Large intestine (tissue), 3 donors: ENCODE results near the gene ZBED2. TPM values are rescaled to one million over a fixed set of nuclear protein-coding genes. Genes with fewer than 3 reads are reported as not detected.
A peak's percentile ranks its signal among the peaks of the same experiment; 100 is the strongest.

ENCODE experiments used
- DNase-seq, 2 donors: peaks; one replicate each; pipeline versions ENCODE4 v3.0.0 to v3.0.0-alpha.2; 2013
- H3K27ac ChIP-seq: one replicate; pipeline ENCODE4 v1.5.1; 2013; ENCODE audit warnings: low read length
- H3K27me3 ChIP-seq: 2 replicates; pipeline ENCODE4 v1.6.1; 2013; ENCODE audit warnings: low read length; ENCODE audit not compliant: control insufficient read depth, insufficient read depth
- H3K36me3 ChIP-seq: 2 replicates; pipeline ENCODE4 v1.6.1; 2013; ENCODE audit warnings: low read length; ENCODE audit not compliant: control insufficient read depth, insufficient read depth
- H3K4me1 ChIP-seq: one replicate; pipeline ENCODE4 v1.6.1; 2013; ENCODE audit warnings: low read length; ENCODE audit not compliant: control insufficient read depth, insufficient read depth
- H3K4me3 ChIP-seq: one replicate; pipeline ENCODE4 v1.5.1; 2013; ENCODE audit warnings: low read length
- H3K9me3 ChIP-seq: one replicate; pipeline ENCODE4 v1.6.1; 2013; ENCODE audit warnings: mild to moderate bottlenecking, low read depth, low read length, moderate library complexity; ENCODE audit not compliant: control insufficient read depth
- whole genome bisulfite sequencing: methylation state at CpG from one replicate; pipeline ENCODE4 v1.1.5; 2013; ENCODE audit warnings: low lambda C conversion rate; ENCODE audit not compliant: insufficient coverage; 5-methylcytosine and 5-hydroxymethylcytosine counted together
- polyA plus RNA-seq: library from polyadenylated mRNA; unstranded; fragments of 120-200 nt; gene quantifications from one replicate; pipeline ENCODE4 v1.2.1, GENCODE V29; 2013

Gene ZBED2
- polyA plus RNA-seq, 1 donor = 1.0 TPM

DNA sequence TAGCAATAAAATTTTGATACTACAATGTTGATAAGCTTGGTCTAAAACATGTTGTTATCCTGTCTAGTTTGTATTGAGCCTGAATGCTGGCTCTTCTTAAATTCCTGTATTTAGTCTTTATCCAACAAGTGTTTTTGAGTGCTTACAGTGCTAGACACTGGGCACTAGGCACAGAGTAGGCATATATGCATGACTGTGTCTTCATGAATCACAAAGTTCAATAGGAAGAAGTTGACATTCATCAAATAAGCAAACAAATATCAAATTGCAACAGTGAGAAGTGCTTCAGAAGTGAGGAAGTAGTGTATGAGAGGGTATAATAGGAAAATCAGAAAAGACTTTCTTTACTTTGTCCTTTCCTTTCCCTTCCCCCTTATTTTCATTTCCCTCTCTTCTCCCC lies 46.4 kb downstream of the ZBED2 start:
- no peak overlapping the region for H3K4me3 ChIP-seq
- no peaks in the 10 kb centered on the region for H3K9me3 ChIP-seq
- H3K4me1 ChIP-seq = no peaks in the 10 kb centered on the region
- no peak overlapping the region for H3K27ac ChIP-seq
- DNase-seq = no peak
- H3K36me3 ChIP-seq = no peaks in the 10 kb centered on the region
- peaks cover 2% of the 10 kb centered on the region for H3K27me3 ChIP-seq

DNA sequence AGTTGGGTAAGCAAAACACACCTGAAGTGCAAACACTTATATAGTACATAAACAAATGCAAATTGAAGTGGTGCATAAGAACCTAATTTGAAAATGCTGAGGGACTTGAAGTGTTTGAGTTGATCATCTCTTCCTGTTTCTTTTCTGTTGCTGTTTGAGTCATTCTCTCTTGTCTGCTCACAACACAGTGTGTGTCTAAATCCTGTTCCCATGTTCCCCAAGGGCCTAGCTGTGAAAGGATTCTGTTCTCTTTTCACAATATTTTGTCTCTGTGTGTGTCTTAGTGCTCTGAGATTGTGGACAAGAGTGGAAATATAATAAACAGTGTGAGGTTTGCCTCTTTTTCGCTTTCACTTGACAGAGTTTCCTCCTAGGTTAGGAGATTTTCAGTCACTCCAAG lies 47.1 kb downstream of the ZBED2 start:
- DNase-seq = no peak
- H3K9me3 ChIP-seq = no peaks in the 10 kb centered on the region
- H3K27ac ChIP-seq = no peak overlapping the region
- no peaks in the 10 kb centered on the region for H3K4me1 ChIP-seq
- peaks cover 2% of the 10 kb centered on the region for H3K27me3 ChIP-seq
- H3K4me3 ChIP-seq = no peak overlapping the region
- no peaks in the 10 kb centered on the region for H3K36me3 ChIP-seq
- no CpG with 5 or more reads among the region's 1 CpG for WGBS

DNA sequence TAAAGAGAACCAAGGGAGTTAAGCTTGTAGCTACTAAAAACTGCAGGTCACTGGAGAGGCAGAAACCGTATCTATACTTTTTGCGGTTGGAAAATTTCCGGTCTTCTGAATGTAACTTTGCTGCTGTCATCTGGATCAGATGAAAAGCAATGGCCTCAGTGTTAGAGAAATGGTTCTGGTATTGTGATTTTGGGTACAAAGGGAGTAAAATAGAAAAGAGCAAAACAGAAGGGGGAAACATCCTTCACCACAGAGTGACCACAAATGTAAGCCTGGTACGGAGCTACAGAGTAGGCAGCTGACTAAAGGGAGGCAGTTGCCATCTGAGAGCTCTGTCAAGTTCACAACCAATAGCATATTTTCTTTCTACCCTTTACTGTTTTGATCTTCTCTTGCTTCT lies 47.5 kb downstream of the ZBED2 start:
- H3K4me1 ChIP-seq = no peaks in the 10 kb centered on the region
- WGBS = no CpG with 5 or more reads among the region's 4 CpGs
- peaks cover 2% of the 10 kb centered on the region for H3K27me3 ChIP-seq
- DNase-seq = no peak
- H3K27ac ChIP-seq = no peak overlapping the region
- H3K36me3 ChIP-seq = no peaks in the 10 kb centered on the region
- no peak overlapping the region for H3K4me3 ChIP-seq
- H3K9me3 ChIP-seq = no peaks in the 10 kb centered on the region

DNA sequence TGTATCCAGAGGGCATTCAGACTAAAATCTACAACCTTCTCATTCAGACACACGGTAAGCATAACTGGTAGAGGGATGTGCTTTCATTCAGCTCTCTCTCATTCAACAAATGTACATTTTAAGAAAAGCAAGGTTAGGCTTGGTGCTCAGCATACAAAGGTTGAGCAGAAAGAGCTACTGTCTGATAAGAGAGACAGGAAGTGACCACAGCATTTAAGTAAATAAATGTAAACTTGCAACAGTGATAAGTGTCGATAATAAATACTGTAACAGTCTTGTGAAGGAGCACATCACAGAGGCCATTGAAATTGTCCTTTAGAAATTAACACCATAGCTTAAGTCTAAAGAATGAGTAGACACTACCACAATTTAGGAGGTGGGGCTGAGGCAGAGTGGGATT lies 49.8 kb downstream of the ZBED2 start:
- H3K9me3 ChIP-seq = no peaks in the 10 kb centered on the region
- peak in 1 of 2 donors; percentile 29 for DNase-seq
- H3K27ac ChIP-seq = no peak overlapping the region
- no peak overlapping the region for H3K4me3 ChIP-seq
- H3K36me3 ChIP-seq = no peaks in the 10 kb centered on the region
- no peaks in the 10 kb centered on the region for H3K27me3 ChIP-seq
- 50% methylated on average over 2 of the region's 2 CpGs for WGBS
- H3K4me1 ChIP-seq = no peaks in the 10 kb centered on the region

Other genes starting within 250 kb of the ZBED2 start
- 4.1 TPM for gene CD96, start 53.1 kb downstream of the ZBED2 start, polyA plus RNA-seq
- gene PLCXD2, start 79.3 kb upstream of the ZBED2 start, polyA plus RNA-seq = 8.2 TPM